ENCODE measurements around the gene CPNE4. TPM values are rescaled to one million over a fixed set of nuclear protein-coding genes. Genes with fewer than 3 reads are reported as not detected.
A peak's percentile ranks its signal among the peaks of the same experiment; 100 is the strongest.
"Not testable (repeated sequence)": the region's sequence is repeated elsewhere in the genome, so short reads cannot be mapped to it uniquely, and the experiment has no call there.

The CPNE4 gene
- total RNA-seq, 1 donor from 2014 or later: 0.20 TPM

DNA sequence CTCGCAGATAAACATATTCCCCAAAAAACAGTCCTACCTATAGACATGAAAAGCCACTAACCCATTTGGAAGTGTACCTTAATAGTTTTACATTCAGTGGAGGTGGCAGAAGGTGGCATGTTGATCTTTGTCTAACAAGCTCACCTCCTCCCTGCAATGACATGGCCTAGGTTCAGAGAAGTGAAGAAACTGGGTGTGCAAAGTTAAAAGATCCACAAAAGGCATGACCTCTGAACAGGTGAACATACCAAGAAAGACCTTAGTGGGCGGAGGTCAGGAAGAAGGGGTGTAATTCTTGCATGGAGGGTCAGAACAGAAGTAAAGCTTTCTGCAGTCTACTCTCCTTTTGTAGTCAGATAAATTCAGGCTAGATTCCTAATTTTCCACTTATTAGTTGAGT lies 532.9 kb downstream of the CPNE4 start:
- H3K36me3 Mint-ChIP-seq: peaks cover 17% of the 10 kb centered on the region
- no peak for TF ChIP-seq CTCF (IDR thresholded peaks at IDR 0.05; ENCODE audit: unreplicated experiment)
- DNase-seq (ENCODE audit: low spot score in 2 of 2, unreplicated experiment in 2 of 2): no peak
- peaks cover 16% of the 10 kb centered on the region for H3K4me1 Mint-ChIP-seq
- H3K9me3 Mint-ChIP-seq: no peaks in the 10 kb centered on the region
- H3K4me3 Mint-ChIP-seq: peak overlapping the region; percentile 97
- H3K27me3 Mint-ChIP-seq (ENCODE audit: low read depth): peaks cover 34% of the 10 kb centered on the region
- peak overlapping the region; percentile 96 for H3K27ac Mint-ChIP-seq

DNA sequence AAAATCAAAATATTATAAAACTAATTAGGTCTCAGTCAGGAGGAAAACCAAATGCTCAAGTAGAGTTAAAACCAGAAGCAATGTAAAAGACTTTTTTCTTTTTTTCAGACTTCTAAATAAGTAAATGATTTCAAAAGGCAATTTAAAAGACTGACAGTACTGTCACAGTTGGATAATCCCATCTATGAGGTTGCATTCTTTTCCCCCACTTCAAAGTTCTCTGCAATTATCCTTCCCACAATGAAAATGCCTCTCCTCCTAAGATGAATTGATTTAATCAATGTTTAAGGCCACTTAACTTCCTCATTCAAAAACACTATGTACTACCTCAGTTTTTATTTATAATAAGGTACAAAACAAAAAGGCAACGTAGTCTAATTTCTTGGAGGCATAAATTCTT lies 540.1 kb downstream of the CPNE4 start:
- TF ChIP-seq CTCF (IDR thresholded peaks at IDR 0.05; ENCODE audit: unreplicated experiment): no peak
- no peak overlapping the region for H3K4me3 Mint-ChIP-seq
- no peaks in the 10 kb centered on the region for H3K27me3 Mint-ChIP-seq (ENCODE audit: low read depth)
- H3K36me3 Mint-ChIP-seq: peaks cover 26% of the 10 kb centered on the region
- no peaks in the 10 kb centered on the region for H3K9me3 Mint-ChIP-seq
- H3K27ac Mint-ChIP-seq: no peak overlapping the region
- no peak for DNase-seq (ENCODE audit: low spot score in 2 of 2, unreplicated experiment in 2 of 2)
- no peaks in the 10 kb centered on the region for H3K4me1 Mint-ChIP-seq

GRCh38 chr3:131491775-131492174 lies 543.0 kb downstream of the CPNE4 start:
- no peak for TF ChIP-seq CTCF (IDR thresholded peaks at IDR 0.05; ENCODE audit: unreplicated experiment)
- Mint-ChIP-seq H3K4me1 (no peaks in the 10 kb centered on the region), H3K36me3 (peaks cover 29% of the 10 kb centered on the region), H3K27ac (no peak overlapping the region), H3K9me3 (no peaks in the 10 kb centered on the region), H3K4me3 (no peak overlapping the region), H3K27me3 (ENCODE audit: low read depth) (no peaks in the 10 kb centered on the region)
- no peak for DNase-seq (ENCODE audit: low spot score in 2 of 2, unreplicated experiment in 2 of 2)

DNA sequence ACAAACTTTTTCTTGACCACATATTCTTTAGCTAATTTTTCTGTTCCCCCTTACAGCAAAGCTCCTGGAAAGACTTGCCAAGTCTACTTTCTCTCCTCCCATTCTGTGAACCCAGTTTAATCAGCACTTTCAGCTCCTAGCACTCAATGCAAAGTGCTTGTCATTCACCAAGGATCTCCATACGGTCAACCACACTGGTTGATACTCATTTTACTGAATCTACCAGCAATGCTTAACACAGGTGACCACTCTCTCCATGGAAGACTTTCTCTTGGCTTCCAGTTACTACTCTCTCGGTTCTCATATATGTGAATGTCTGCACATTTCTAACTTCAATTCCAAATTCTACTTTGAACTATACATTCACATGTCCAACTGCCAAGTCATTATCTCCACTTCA lies 543.7 kb downstream of the CPNE4 start:
- DNase-seq (ENCODE audit: low spot score in 2 of 2, unreplicated experiment in 2 of 2): no peak

GRCh38 chr3:131486545-131486944 lies 548.3 kb downstream of the CPNE4 start:
- not testable (repeated sequence) for H3K9me3 Mint-ChIP-seq; H3K27me3 Mint-ChIP-seq (ENCODE audit: low read depth); H3K4me1 Mint-ChIP-seq; DNase-seq (ENCODE audit: low spot score in 2 of 2, unreplicated experiment in 2 of 2); H3K27ac Mint-ChIP-seq; H3K4me3 Mint-ChIP-seq
- peaks cover 26% of the 10 kb centered on the region for H3K36me3 Mint-ChIP-seq

More for the DNA sequence above, 543.7 kb downstream of the CPNE4 start:
- H3K4me3 Mint-ChIP-seq: no peak overlapping the region
- H3K27ac Mint-ChIP-seq: no peak overlapping the region
- peaks cover 31% of the 10 kb centered on the region for H3K36me3 Mint-ChIP-seq
- H3K9me3 Mint-ChIP-seq: no peaks in the 10 kb centered on the region
- no peaks in the 10 kb centered on the region for H3K27me3 Mint-ChIP-seq (ENCODE audit: low read depth)
- no peak for TF ChIP-seq CTCF (IDR thresholded peaks at IDR 0.05; ENCODE audit: unreplicated experiment)
- no peaks in the 10 kb centered on the region for H3K4me1 Mint-ChIP-seq

DNA sequence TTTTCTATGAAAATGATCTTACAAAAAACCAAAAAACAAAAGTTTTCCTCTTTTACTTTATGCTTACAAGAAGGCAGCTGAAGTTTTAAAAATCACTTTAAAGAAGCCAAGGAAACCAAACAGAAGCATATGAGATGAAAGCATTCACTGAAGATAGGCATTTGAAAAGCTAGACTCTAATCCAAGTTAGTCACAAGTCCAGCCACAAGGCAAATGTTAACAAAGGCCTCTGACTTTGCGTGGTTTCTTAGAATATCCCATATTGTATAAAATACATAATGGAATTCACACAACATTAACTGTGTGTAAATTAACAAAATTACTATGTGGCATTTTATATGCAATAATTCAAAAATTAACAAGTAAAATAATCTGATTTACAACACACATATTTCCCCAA lies 549.7 kb downstream of the CPNE4 start:
- H3K4me1 Mint-ChIP-seq: peaks cover 3% of the 10 kb centered on the region
- no peaks in the 10 kb centered on the region for H3K9me3 Mint-ChIP-seq
- TF ChIP-seq CTCF (IDR thresholded peaks at IDR 0.05; ENCODE audit: unreplicated experiment): no peak
- no peak for DNase-seq (ENCODE audit: low spot score in 2 of 2, unreplicated experiment in 2 of 2)
- peak overlapping the region; percentile 73 for H3K27ac Mint-ChIP-seq
- no peak overlapping the region for H3K4me3 Mint-ChIP-seq
- peaks cover 26% of the 10 kb centered on the region for H3K36me3 Mint-ChIP-seq
- H3K27me3 Mint-ChIP-seq (ENCODE audit: low read depth): no peaks in the 10 kb centered on the region
